BE2C (cell line): ENCODE measurements around the gene HELB.

Experiments
- DNase-seq: peaks from one replicate; pipeline ENCODE4 v3.0.0-alpha.2; 2020
- H3K27me3 ChIP-seq: fragments of 250-450 bp; sonication (Bioruptor Pico); 2 replicates; pipeline ENCODE4 v1.5.1; 2020; ENCODE audit warnings: mild to moderate bottlenecking
- H3K36me3 ChIP-seq: fragments of 250-450 bp; sonication (Bioruptor Pico); 2 replicates; pipeline ENCODE4 v1.5.1; 2020; ENCODE audit warnings: mild to moderate bottlenecking
- H3K4me1 ChIP-seq: fragments of 250-450 bp; sonication (Bioruptor Pico); 2 replicates; pipeline ENCODE4 v1.5.1; 2020
- H3K4me3 ChIP-seq: 2 replicates; pipeline ENCODE4 v1.5.1; 2011; ENCODE audit warnings: low read depth, low read length
- H3K9me3 ChIP-seq: fragments of 250-450 bp; sonication (Bioruptor Pico); 2 replicates; pipeline ENCODE4 v1.5.1; 2020
- TF ChIP-seq, protein P1 (sequence below): IDR thresholded peaks from 2 replicates; pipeline ENCODE4 v1.5.1; 2012; ENCODE audit warnings: mild to moderate bottlenecking, low read depth, low read length

The HELB gene

DNA sequence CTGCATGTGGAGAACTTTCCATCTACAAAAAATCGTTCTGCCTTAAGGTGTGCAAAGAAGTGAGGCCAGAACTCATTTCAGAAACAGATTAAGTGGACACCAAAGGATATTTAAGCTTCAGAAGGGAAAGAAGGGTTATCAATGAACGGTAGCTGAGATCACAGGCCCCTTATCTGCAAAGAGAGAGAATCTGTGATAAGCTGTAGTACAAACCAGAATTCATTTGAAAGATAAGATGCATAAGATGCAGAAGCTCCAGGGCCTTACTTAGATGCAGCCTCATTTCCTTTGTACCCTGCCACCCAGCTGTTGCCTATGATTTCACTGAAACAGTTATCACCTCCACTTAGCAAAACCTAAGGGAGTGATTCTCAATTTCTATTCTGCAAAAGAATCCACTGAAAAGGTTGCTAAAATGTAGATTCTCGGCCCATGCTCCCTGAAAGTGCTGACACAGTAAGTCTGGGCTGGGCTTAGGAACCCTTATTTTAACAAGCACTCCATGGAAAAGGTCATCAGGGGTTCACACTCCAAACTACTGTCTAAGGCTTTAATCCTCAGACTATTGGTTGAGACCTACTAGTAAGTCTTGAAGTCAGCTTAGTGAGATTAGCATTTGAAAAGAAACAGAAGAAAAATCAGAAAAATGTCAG, 64.8 kb downstream of the HELB start:
- no peaks in the 10 kb centered on the region for H3K9me3 ChIP-seq
- no peaks in the 10 kb centered on the region for H3K4me1 ChIP-seq
- 0 out of 2 replicates have a peak, but pooled peaks cover 3% of the 10 kb centered on the region for H3K27me3 ChIP-seq
- no peak for DNase-seq
- no peaks in the 10 kb centered on the region for H3K36me3 ChIP-seq
- TF ChIP-seq, protein P1, sequence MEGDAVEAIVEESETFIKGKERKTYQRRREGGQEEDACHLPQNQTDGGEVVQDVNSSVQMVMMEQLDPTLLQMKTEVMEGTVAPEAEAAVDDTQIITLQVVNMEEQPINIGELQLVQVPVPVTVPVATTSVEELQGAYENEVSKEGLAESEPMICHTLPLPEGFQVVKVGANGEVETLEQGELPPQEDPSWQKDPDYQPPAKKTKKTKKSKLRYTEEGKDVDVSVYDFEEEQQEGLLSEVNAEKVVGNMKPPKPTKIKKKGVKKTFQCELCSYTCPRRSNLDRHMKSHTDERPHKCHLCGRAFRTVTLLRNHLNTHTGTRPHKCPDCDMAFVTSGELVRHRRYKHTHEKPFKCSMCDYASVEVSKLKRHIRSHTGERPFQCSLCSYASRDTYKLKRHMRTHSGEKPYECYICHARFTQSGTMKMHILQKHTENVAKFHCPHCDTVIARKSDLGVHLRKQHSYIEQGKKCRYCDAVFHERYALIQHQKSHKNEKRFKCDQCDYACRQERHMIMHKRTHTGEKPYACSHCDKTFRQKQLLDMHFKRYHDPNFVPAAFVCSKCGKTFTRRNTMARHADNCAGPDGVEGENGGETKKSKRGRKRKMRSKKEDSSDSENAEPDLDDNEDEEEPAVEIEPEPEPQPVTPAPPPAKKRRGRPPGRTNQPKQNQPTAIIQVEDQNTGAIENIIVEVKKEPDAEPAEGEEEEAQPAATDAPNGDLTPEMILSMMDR, result no peak
- H3K4me3 ChIP-seq, result no peak overlapping the region

DNA sequence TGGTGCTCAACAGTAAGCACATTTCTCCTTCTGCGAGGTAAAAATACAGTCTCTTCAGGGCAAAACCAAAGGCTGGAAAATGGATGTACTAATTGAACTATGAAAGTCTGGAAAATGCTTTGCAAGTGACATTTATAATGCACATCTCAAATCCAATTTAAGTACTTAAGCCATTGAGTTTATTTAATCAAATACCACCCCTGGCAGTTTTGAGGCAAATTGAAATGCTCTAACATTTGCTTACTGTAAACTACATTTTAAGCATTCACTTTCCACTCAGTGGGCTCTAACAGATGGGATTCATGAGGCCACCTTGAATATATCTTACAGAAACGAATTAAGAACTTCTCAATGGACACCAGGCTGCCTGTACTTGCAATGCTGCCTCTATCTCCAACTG, 69.7 kb downstream of the HELB start:
- TF ChIP-seq, protein P1, result no peak
- DNase-seq, result no peak
- H3K9me3 ChIP-seq, result no peaks in the 10 kb centered on the region
- H3K36me3 ChIP-seq, result no peaks in the 10 kb centered on the region
- H3K4me3 ChIP-seq, result no peak overlapping the region
- 0 out of 2 replicates have a peak, but pooled peaks cover 3% of the 10 kb centered on the region for H3K27me3 ChIP-seq
- no peaks in the 10 kb centered on the region for H3K4me1 ChIP-seq

- Histone ChIP-seq H3K4me1 (no peaks in the 10 kb centered on the region), H3K36me3 (no peaks in the 10 kb centered on the region), H3K27me3 (no peaks in the 10 kb centered on the region), H3K4me3 (no peak overlapping the region), H3K9me3 (no peaks in the 10 kb centered on the region)
- no peak for DNase-seq
- TF ChIP-seq, protein P1, result no peak
These were observed 73.3 kb downstream of the HELB start for GRCh38 chr12:66375560-66375959.

GRCh38 chr12:66379616-66380015, 77.3 kb downstream of the HELB start:
- Histone ChIP-seq H3K36me3 (no peaks in the 10 kb centered on the region), H3K4me1 (no peaks in the 10 kb centered on the region), H3K9me3 (no peaks in the 10 kb centered on the region), H3K27me3 (no peaks in the 10 kb centered on the region), H3K4me3 (no peak overlapping the region)
- DNase-seq, result no peak
- TF ChIP-seq, protein P1, result no peak

DNA sequence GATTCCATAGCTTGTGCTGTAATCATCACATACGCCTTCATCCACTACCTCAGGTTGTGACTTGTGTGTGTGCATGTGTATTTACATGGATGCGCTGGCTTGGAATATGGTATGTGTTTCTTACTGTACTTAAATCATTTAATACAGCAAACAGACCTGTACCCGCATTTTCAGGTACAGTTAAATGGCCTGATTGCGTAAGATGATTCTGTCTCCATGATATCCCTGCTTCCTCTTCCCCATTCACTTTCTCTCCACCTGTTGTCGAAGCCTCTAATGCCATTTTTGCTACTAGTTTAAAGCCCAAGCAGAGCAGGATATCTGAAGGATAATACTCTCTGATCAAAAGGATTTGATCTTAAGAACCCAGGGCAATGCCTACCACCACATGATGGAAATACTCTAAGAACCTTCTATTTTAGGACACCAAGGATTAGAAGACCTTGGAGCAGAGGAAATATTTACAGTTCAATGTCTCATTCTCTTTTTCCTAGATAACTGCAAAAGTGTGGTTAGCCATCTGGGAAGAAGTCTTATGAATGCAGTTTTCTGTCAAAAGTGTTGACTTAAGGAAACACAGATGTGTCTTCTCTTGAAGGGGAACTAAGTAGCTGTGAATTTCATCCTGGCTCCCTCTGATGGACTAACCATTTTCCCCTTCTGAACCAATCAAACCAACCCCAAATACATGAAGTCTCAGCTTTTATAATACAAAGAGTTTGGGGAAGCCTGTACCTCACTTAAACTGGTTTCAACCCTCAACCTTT, 78.7 kb downstream of the HELB start:
- Histone ChIP-seq H3K4me1 (no peaks in the 10 kb centered on the region), H3K9me3 (no peaks in the 10 kb centered on the region), H3K27me3 (no peaks in the 10 kb centered on the region), H3K4me3 (no peak overlapping the region), H3K36me3 (no peaks in the 10 kb centered on the region)
- DNase-seq, result no peak
- TF ChIP-seq, protein P1, result no peak

DNA sequence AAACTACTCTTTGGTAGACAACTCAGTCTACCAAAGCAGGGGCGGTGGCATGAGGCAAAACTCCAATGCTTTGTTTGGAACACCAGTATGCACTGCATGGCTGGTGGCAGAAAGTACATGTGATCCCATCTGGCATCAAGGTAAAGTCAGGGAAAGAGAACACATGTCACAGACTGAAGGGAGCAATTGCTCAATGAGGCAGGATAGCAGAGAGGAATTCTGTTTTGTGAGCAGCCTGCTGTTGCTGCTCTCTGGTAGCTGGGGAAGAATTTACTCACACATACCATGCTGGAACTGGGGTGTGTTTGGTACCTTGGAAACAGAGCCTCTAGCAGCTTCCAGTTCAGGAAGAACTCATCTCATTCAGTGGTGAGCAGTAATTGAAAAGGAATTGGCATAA, 84.8 kb downstream of the HELB start:
- no peak for DNase-seq
- H3K9me3 ChIP-seq, result no peaks in the 10 kb centered on the region
- TF ChIP-seq, protein P1, result no peak
- H3K27me3 ChIP-seq, result no peaks in the 10 kb centered on the region
- H3K4me1 ChIP-seq, result no peaks in the 10 kb centered on the region
- H3K36me3 ChIP-seq, result no peaks in the 10 kb centered on the region
- no peak overlapping the region for H3K4me3 ChIP-seq
